Measurements from ENCODE around the gene DYNC1LI2. TPM values are rescaled to one million over a fixed set of nuclear protein-coding genes. Genes with fewer than 3 reads are reported as not detected.

Gene DYNC1LI2
- total and polyA plus RNA-seq, 2 donors (not counting 1 experiment from before 2014, with no cell fraction given) = 33.9 to 109 TPM

DNA sequence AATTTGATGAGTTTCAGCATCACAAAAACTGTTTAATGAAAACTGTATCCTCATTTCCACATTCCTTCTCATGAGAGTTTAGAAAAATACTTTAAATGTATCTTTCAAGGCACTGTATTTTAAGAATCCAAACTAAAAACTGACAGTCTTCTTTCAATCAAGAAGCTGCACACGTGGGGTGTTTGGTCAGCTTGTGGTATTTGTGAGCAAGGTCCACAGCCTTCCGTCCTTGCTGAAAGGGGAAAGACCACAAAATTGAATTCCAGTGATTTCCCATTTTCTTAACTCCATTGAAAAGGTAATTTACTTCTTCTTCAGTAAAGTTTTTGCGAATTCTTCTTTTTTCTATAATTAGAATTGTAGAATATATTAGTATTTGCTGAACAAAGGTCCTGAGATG, 3.4 kb upstream of the DYNC1LI2 start:
- no peak overlapping the region for H3K27ac ChIP-seq (ENCODE audit: low read length in 2 of 2)
- DNase-seq = no peak
- CTCF ChIA-PET = no interaction called here
- Mint-ChIP-seq H3K4me3 (no peak overlapping the region), H3K27me3 (peaks cover 25% of the 10 kb centered on the region), H3K9me3 (ENCODE audit: insufficient read depth) (no peaks in the 10 kb centered on the region), H3K4me1 (peaks cover 17% of the 10 kb centered on the region), H3K27ac (no peak overlapping the region)
- H3K9me3 ChIP-seq (ENCODE audit: control extremely low read depth in 1 of 3, control insufficient read depth in 2 of 3, insufficient read depth in 1 of 3, low read length in 2 of 3) = no peaks in the 10 kb centered on the region
- intact Hi-C loops (cut with micrococcal nuclease) = loop anchor here (5.0 to 10.0 kb wide), 2 partner anchors 148 to 1090 kb away; partner anchors contain the start of genes CENPT, NUTF2 and THAP11
- no CpG with 5 or more reads among the region's 3 CpGs for WGBS (ENCODE audit: insufficient coverage)
- no peaks in the 10 kb centered on the region for H3K36me3 ChIP-seq (replicated peaks in 1 of 2; ENCODE audit: control extremely low read depth in 1 of 2, control insufficient read depth in 1 of 2, extremely low read depth in 1 of 2, insufficient read depth in 2 of 2, low read length in 1 of 2)
- peaks cover 15 to 18% of the 10 kb centered on the region in 2 donors for H3K4me1 ChIP-seq (ENCODE audit: control insufficient read depth in 2 of 2, insufficient read depth in 2 of 2, low read length in 2 of 2)
- POLR2A ChIA-PET = no interaction called here
- no peak overlapping the region for H2AFZ ChIP-seq (ENCODE audit: insufficient read depth, low read depth, low read length, poor library complexity, severe bottlenecking)
- no peak overlapping the region for H3K9ac ChIP-seq (ENCODE audit: low read length)
- H3K4me3 ChIP-seq (ENCODE audit: control extremely low read depth in 1 of 5, extremely low read depth in 1 of 5, insufficient read depth in 1 of 5, low read depth in 2 of 5, low read length in 4 of 5) = no peak overlapping the region
- no peaks in the 10 kb centered on the region for H4K20me1 ChIP-seq (ENCODE audit: control insufficient read depth, insufficient read depth, low read length, poor library complexity, severe bottlenecking)
- no peak overlapping the region for H3K4me2 ChIP-seq (replicated peaks; ENCODE audit: low read depth, low read length, poor library complexity, severe bottlenecking)
- H3K79me2 ChIP-seq (ENCODE audit: control insufficient read depth, insufficient read depth, low read length) = peaks cover 21% of the 10 kb centered on the region
- TF ChIP-seq CTCF (IDR thresholded peaks at IDR 0.05) (no peak), EZH2 (IDR thresholded peaks at IDR 0.05; ENCODE audit: borderline replicate concordance, insufficient read depth, low read depth, low read length, poor library complexity, severe bottlenecking) (no peak)
- peaks cover 0 to 14% (median 8%) of the 10 kb centered on the region in 4 experiments for H3K27me3 ChIP-seq (replicated peaks in 1 of 4; ENCODE audit: control extremely low read depth in 1 of 4, control insufficient read depth in 3 of 4, insufficient read depth in 4 of 4, low read length in 3 of 4)
- no peak for ATAC-seq (ENCODE audit: low read depth)

DNA sequence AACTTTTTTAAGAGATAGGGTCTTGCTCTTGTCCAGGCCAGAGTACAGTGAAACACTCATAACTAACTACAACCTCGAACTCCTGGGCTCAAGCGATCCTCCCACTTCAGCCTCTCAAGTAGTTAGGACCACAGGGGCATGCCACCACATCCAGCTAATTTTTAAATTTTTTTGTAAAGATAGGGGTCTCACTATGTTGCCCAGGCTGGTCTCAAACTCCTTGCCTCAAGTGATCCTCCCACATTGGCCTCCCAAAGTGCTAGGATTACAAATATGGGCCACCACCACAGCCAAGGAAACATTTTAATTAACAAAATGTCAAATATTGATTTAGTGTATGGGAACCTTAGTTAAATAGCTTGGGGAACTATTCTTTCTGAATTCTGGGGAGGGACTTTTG, 2.8 kb upstream of the DYNC1LI2 start:
- no peak overlapping the region for H3K4me2 ChIP-seq (replicated peaks; ENCODE audit: low read depth, low read length, poor library complexity, severe bottlenecking)
- Mint-ChIP-seq H3K9me3 (ENCODE audit: insufficient read depth) (no peaks in the 10 kb centered on the region), H3K27ac (no peak overlapping the region), H3K4me3 (no peak overlapping the region), H3K27me3 (peaks cover 22% of the 10 kb centered on the region), H3K4me1 (peaks cover 23% of the 10 kb centered on the region)
- H3K4me3 ChIP-seq (ENCODE audit: control extremely low read depth in 1 of 5, extremely low read depth in 1 of 5, insufficient read depth in 1 of 5, low read depth in 2 of 5, low read length in 4 of 5) = no peak overlapping the region
- peaks cover 18 to 19% of the 10 kb centered on the region in 2 donors for H3K4me1 ChIP-seq (ENCODE audit: control insufficient read depth in 2 of 2, insufficient read depth in 2 of 2, low read length in 2 of 2)
- intact Hi-C loops (cut with micrococcal nuclease) = loop anchor here (5.0 to 10.0 kb wide), 2 partner anchors 147 to 1091 kb away; partner anchors contain the start of genes CENPT, NUTF2 and THAP11
- ChIA-PET POLR2A (no interaction called here), CTCF (interaction anchor here (0.9 kb wide), 1 partner anchor 192 kb away, joined by 4 read pairs; no protein-coding TSS in a partner anchor)
- no peak overlapping the region for H2AFZ ChIP-seq (ENCODE audit: insufficient read depth, low read depth, low read length, poor library complexity, severe bottlenecking)
- H4K20me1 ChIP-seq (ENCODE audit: control insufficient read depth, insufficient read depth, low read length, poor library complexity, severe bottlenecking) = peaks cover under 1% of the 10 kb centered on the region
- no peak overlapping the region for H3K27ac ChIP-seq (ENCODE audit: low read length in 2 of 2)
- H3K9me3 ChIP-seq (ENCODE audit: control extremely low read depth in 1 of 3, control insufficient read depth in 2 of 3, insufficient read depth in 1 of 3, low read length in 2 of 3) = no peaks in the 10 kb centered on the region
- DNase-seq (no peak), ATAC-seq (ENCODE audit: low read depth) (no peak)
- H3K79me2 ChIP-seq (ENCODE audit: control insufficient read depth, insufficient read depth, low read length) = peaks cover 27% of the 10 kb centered on the region
- H3K36me3 ChIP-seq (replicated peaks in 1 of 2; ENCODE audit: control extremely low read depth in 1 of 2, control insufficient read depth in 1 of 2, extremely low read depth in 1 of 2, insufficient read depth in 2 of 2, low read length in 1 of 2) = peaks cover 0 to under 1% of the 10 kb centered on the region in 2 experiments
- H3K9ac ChIP-seq (ENCODE audit: low read length) = no peak overlapping the region
- TF ChIP-seq CTCF (IDR thresholded peaks at IDR 0.05) (no peak), EZH2 (IDR thresholded peaks at IDR 0.05; ENCODE audit: borderline replicate concordance, insufficient read depth, low read depth, low read length, poor library complexity, severe bottlenecking) (no peak)
- WGBS (ENCODE audit: insufficient coverage) = no CpG with 5 or more reads among the region's 2 CpGs
- peaks cover 0 to 14% (median 8%) of the 10 kb centered on the region in 4 experiments for H3K27me3 ChIP-seq (replicated peaks in 1 of 4; ENCODE audit: control extremely low read depth in 1 of 4, control insufficient read depth in 3 of 4, insufficient read depth in 4 of 4, low read length in 3 of 4)
